ENCODE measurements around the gene CALCB.
"Not testable (repeated sequence)": the region's sequence is repeated elsewhere in the genome, so short reads cannot be mapped to it uniquely, and the experiment has no call there.

DNA sequence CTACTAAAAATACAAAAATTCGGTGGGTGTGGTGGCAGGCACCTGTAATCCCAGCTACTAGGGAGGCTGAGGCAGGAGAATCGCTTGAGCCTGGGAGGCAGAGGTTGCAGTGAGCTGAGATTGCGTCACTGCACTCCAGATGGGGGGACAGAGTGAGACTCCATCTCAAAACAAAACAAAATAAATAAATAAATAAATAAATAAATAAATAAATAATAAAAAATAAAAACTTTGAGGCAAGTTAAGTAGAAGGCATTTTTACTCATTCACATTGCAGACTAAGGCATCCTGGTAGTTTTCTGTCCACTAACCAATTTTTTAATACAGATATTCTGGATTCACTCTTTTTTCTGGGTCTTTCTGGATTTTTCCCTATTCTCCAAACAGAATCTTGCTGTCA, 26.7 kb upstream of the CALCB start:
- TF ChIP-seq, protein P1, sequence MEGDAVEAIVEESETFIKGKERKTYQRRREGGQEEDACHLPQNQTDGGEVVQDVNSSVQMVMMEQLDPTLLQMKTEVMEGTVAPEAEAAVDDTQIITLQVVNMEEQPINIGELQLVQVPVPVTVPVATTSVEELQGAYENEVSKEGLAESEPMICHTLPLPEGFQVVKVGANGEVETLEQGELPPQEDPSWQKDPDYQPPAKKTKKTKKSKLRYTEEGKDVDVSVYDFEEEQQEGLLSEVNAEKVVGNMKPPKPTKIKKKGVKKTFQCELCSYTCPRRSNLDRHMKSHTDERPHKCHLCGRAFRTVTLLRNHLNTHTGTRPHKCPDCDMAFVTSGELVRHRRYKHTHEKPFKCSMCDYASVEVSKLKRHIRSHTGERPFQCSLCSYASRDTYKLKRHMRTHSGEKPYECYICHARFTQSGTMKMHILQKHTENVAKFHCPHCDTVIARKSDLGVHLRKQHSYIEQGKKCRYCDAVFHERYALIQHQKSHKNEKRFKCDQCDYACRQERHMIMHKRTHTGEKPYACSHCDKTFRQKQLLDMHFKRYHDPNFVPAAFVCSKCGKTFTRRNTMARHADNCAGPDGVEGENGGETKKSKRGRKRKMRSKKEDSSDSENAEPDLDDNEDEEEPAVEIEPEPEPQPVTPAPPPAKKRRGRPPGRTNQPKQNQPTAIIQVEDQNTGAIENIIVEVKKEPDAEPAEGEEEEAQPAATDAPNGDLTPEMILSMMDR (IDR thresholded peaks at IDR 0.05): not testable (repeated sequence)
- not testable (repeated sequence) for TF ChIP-seq POLR2A (IDR thresholded peaks at IDR 0.05)
